BLaER1 (cell line): ENCODE data around the gene PRH1.

Source experiments
- H3K27ac ChIP-seq: shearing (Covaris generic); formaldehyde crosslinking; 2 replicates; pipeline ENCODE4 v1.8.1; 2022
- H3K27me3 ChIP-seq: shearing (Covaris generic); formaldehyde crosslinking; 2 replicates; pipeline ENCODE4 v1.8.1; 2022
- H3K36me3 ChIP-seq: shearing (Covaris generic); formaldehyde crosslinking; 2 replicates; pipeline ENCODE4 v1.8.1; 2022
- H3K4me1 ChIP-seq: shearing (Covaris generic); formaldehyde crosslinking; 2 replicates; pipeline ENCODE4 v1.8.1; 2022
- H3K4me2 ChIP-seq: shearing (Covaris generic); formaldehyde crosslinking; 2 replicates; pipeline ENCODE4 v1.8.1; 2022
- H3K4me3 ChIP-seq: shearing (Covaris generic); formaldehyde crosslinking; 2 replicates; pipeline ENCODE4 v1.8.1; 2022
- H3K9ac ChIP-seq: shearing (Covaris generic); formaldehyde crosslinking; 2 replicates; pipeline ENCODE4 v1.8.1; 2022
- H3K9me3 ChIP-seq: shearing (Covaris generic); formaldehyde crosslinking; 2 replicates; pipeline ENCODE4 v1.8.1; 2022
- H4K20me1 ChIP-seq: shearing (Covaris generic); formaldehyde crosslinking; 2 replicates; pipeline ENCODE4 v1.8.1; 2022
- Cebpa-rat ChIP-seq: shearing (Covaris generic); IDR thresholded peaks from 2 replicates; pipeline ENCODE4 v1.8.1; 2022

The PRH1 gene

DNA sequence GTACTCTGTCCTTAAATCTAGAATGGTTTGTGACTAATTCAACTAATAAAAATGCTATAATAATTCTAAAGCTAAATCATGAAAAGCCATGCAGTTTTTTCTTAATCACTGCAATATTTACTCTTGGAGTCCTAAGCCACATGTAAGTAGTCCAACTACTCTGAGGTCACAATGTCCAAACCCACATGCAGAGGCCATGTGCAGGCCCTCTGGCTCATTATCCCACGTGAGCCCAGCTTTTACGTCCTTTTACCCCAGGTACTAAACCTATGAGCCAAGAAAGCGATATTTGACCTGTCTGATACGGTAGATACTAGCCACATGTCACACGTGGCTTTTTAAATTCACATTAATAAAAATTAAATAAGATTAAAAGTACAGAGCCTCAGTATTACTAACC, 12.8 kb upstream of the PRH1 start:
- peaks cover 2% of the 10 kb centered on the region; the same call in 1 of the 2 replicates for H3K36me3 ChIP-seq
- H3K27ac ChIP-seq, result no peak overlapping the region
- no peaks in the 10 kb centered on the region for H4K20me1 ChIP-seq
- no peaks in the 10 kb centered on the region for H3K4me1 ChIP-seq
- no peak for TF ChIP-seq Cebpa-rat
- no peaks in the 10 kb centered on the region; the same call in 1 of the 2 replicates for H3K9me3 ChIP-seq
- H3K9ac ChIP-seq, result no peak overlapping the region
- no peak overlapping the region for H3K4me2 ChIP-seq
- no peaks in the 10 kb centered on the region for H3K27me3 ChIP-seq
- H3K4me3 ChIP-seq, result no peak overlapping the region

DNA sequence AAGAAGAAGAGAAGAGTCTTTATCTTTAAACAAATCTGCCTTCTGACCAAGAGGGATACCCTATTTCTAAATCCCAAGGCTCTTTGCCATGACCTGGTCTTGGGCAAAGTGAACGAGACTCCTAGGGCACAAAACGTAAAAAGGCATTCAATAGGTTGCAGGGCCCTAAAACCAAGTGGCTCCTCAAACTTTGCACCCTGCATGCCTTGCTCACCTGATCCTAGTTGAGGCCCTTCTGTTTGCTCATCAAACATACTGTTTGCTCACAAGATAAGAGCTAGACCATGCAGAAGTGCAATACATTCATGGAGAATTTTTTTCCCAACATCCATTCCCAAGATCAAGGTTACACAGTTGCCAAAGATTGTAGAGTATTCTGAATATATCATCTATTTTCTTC, 7.9 kb upstream of the PRH1 start:
- Histone ChIP-seq H4K20me1 (no peaks in the 10 kb centered on the region), H3K4me3 (no peak overlapping the region), H3K36me3 (peaks cover 7% of the 10 kb centered on the region; the same call in 1 of the 2 replicates), H3K27me3 (no peaks in the 10 kb centered on the region), H3K9ac (no peak overlapping the region), H3K4me1 (no peaks in the 10 kb centered on the region), H3K4me2 (no peak overlapping the region), H3K27ac (no peak overlapping the region), H3K9me3 (no peaks in the 10 kb centered on the region)
- TF ChIP-seq Cebpa-rat, result no peak

DNA sequence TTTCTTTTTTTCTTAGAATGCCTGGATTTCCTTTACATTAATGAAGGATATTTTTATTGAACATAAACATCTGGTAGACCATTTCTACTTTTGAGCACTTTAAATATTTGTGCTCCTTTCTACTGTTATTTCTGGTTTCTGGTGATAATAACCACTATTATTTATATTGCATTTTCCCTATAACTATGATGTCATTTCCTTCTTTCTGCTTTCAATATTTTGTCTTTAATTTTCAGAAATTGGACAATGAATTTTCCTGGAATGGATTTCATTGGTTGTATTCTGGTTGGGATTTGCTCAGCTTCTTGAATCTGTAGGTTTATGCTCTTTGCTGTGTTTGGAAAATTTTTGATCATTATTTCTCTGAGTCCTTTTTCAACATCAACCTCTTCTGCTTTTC, 5.2 kb upstream of the PRH1 start:
- no peak for TF ChIP-seq Cebpa-rat
- no peaks in the 10 kb centered on the region for H3K27me3 ChIP-seq
- no peak overlapping the region for H3K27ac ChIP-seq
- no peaks in the 10 kb centered on the region for H4K20me1 ChIP-seq
- H3K9me3 ChIP-seq, result no peaks in the 10 kb centered on the region
- no peaks in the 10 kb centered on the region for H3K4me1 ChIP-seq
- no peak overlapping the region for H3K4me2 ChIP-seq
- no peak overlapping the region for H3K4me3 ChIP-seq
- peaks cover 7% of the 10 kb centered on the region; the same call in 1 of the 2 replicates for H3K36me3 ChIP-seq
- H3K9ac ChIP-seq, result no peak overlapping the region

DNA sequence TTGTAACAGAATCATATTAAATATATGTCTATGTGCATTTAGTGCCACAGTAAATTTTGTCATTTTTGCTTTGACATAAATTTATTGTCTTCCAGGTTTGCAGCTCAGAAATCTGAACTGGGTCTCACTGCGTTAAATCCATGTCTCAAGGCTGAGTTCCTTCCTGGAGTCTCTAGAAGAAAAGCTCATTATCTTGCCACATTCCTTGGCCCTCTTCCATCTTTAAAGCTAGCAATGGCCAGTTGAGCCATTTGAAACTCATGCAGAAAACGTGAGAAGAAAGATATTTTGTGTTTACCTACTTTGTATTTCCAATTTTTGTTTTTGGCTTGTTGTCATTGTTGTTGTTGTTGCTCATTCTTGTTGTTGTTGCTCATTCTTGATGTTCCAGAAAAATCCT, 10.7 kb downstream of the PRH1 start:
- H3K27me3 ChIP-seq, result no peaks in the 10 kb centered on the region
- TF ChIP-seq Cebpa-rat, result no peak
- no peaks in the 10 kb centered on the region for H3K4me1 ChIP-seq
- no peak overlapping the region for H3K4me2 ChIP-seq
- H3K36me3 ChIP-seq, result peaks cover 8% of the 10 kb centered on the region
- H4K20me1 ChIP-seq, result no peaks in the 10 kb centered on the region
- no peaks in the 10 kb centered on the region for H3K9me3 ChIP-seq
- no peak overlapping the region for H3K9ac ChIP-seq
- H3K27ac ChIP-seq, result no peak overlapping the region
- no peak overlapping the region for H3K4me3 ChIP-seq

DNA sequence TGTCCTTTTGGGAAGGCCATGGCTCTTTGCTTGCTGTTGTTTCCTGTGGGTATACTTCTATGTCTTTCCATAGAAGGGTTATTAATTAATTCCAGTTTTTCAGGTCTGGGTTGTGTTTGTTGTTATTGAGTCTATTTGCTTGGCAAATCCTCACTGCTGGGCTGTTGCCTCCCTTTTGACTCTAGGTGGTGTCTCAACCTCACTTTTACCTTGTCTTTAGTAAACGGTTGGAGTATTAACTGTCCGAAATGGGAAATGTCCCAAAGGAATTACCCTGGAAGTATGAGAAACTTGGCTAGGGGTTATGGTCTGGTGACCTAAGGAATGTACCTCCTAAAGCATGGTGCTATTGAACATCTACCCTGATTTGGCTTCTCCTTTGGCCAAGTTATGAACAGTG, 16.7 kb downstream of the PRH1 start:
- TF ChIP-seq Cebpa-rat, result no peak
- no peaks in the 10 kb centered on the region for H3K36me3 ChIP-seq
- no peak overlapping the region for H3K4me3 ChIP-seq
- H3K27me3 ChIP-seq, result no peaks in the 10 kb centered on the region
- H3K27ac ChIP-seq, result no peak overlapping the region
- no peak overlapping the region for H3K9ac ChIP-seq
- no peaks in the 10 kb centered on the region for H3K4me1 ChIP-seq
- no peaks in the 10 kb centered on the region for H3K9me3 ChIP-seq
- no peak overlapping the region for H3K4me2 ChIP-seq
- no peaks in the 10 kb centered on the region for H4K20me1 ChIP-seq

DNA sequence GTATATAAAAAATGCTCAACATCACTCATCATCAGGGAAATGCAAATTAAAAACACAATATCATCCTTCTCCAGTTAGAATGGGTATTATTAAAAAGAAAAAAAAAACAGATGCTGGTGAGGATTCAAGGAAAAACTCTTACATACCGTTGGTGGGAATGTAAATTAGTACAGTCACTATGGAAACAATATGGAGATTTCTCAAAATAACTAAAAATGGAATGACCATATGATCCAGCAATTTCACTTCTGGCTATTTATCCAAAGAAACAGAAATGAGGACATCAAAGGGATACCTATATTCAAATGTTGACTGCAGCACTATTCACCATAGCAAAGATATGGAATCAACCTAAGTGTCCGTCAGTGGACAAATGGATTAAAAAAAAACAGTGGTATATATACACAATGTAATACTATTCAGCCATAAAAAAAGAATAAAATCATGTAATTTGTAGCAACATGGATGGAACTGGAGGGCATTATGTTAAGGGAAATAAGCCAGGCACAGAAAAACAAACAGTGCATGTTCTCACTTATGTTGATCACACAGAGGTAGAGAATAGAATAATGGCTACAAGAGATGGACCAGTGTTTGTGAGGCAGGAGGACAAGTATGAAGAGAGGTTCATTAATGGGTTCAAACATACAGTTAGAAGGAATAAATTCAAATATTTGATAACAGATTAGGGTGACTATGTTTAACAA, 20.4 kb downstream of the PRH1 start:
- Histone ChIP-seq H3K9me3 (peaks cover 12% of the 10 kb centered on the region), H4K20me1 (no peaks in the 10 kb centered on the region), H3K36me3 (peaks cover 6% of the 10 kb centered on the region), H3K4me2 (no peak overlapping the region), H3K4me3 (no peak overlapping the region), H3K27me3 (no peaks in the 10 kb centered on the region), H3K27ac (no peak overlapping the region), H3K9ac (no peak overlapping the region), H3K4me1 (no peaks in the 10 kb centered on the region)
- TF ChIP-seq Cebpa-rat, result no peak

DNA sequence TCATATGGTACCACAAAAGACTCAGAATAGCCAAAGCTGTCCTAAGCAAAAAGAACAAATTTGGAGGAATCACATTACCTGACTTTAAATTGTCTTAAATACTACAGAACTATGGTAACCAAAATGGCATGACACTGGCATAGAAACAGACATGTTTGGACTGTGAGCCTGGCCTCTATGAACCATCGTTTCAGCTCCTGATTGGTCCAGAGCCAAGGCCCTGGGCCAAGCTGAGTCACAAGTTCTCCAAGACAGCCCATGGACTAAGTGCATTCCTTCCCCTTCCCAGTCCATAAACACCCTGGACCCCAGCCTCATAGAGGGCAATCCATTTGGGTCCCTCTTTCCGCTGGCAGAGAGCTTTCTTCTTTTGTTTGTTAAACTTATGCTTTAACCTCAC, 22.7 kb downstream of the PRH1 start:
- Histone ChIP-seq H3K4me3 (no peak overlapping the region), H4K20me1 (no peaks in the 10 kb centered on the region), H3K27me3 (no peaks in the 10 kb centered on the region), H3K9me3 (peaks cover 31% of the 10 kb centered on the region), H3K36me3 (peaks cover 20% of the 10 kb centered on the region), H3K4me2 (no peak overlapping the region), H3K9ac (no peak overlapping the region), H3K4me1 (no peaks in the 10 kb centered on the region), H3K27ac (no peak overlapping the region)
- no peak for TF ChIP-seq Cebpa-rat

DNA sequence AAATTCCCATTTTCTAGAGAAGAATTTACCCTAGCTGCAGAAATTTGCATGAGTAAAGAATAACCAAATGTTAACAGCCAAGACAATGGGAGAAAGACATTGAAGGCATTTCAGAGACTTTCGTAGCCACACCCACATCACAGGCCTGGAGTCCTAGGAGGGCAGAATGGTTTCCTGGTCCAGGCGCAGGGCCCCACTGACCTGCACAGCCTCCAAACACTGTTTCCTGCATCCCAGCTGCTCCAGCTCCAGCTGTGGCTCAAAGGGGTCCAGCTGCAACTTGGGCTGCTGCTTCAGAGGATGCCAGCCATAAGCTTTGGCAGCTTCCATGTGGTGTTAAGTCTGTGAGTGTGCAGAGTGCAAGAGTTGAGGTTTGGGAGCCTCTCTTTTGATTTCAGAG, 28.2 kb downstream of the PRH1 start:
- Histone ChIP-seq H3K27me3 (no peaks in the 10 kb centered on the region), H4K20me1 (no peaks in the 10 kb centered on the region), H3K36me3 (peaks cover 35% of the 10 kb centered on the region), H3K4me1 (no peaks in the 10 kb centered on the region), H3K27ac (no peak overlapping the region), H3K4me2 (no peak overlapping the region), H3K9ac (no peak overlapping the region), H3K9me3 (peaks cover 43% of the 10 kb centered on the region), H3K4me3 (no peak overlapping the region)
- TF ChIP-seq Cebpa-rat, result no peak

DNA sequence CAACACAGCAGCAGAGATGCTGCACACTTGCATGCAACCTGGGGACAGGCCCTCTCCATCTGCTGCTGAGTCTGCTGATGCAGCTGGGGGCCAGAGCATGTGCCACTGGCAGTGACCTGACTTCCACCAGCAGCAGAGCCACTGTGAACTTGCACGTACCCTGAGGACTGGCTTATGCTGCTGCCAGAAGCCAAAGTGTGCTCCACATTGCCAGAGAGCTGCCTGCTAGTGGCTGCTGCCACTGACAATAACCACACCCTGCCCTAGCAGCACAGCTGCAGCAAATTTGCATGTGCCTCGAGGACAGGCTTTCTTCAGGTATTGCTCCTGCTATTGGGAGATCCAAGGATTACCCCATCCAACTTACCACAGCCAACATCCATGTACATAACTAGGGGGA, 30.3 kb downstream of the PRH1 start:
- Histone ChIP-seq H3K9ac (no peak overlapping the region), H3K9me3 (peaks cover 37% of the 10 kb centered on the region), H3K4me1 (peaks cover 8% of the 10 kb centered on the region), H3K4me3 (no peak overlapping the region), H3K27me3 (no peaks in the 10 kb centered on the region), H3K36me3 (peaks cover 30% of the 10 kb centered on the region), H3K27ac (no peak overlapping the region), H4K20me1 (no peaks in the 10 kb centered on the region), H3K4me2 (no peak overlapping the region)
- TF ChIP-seq Cebpa-rat, result no peak

DNA sequence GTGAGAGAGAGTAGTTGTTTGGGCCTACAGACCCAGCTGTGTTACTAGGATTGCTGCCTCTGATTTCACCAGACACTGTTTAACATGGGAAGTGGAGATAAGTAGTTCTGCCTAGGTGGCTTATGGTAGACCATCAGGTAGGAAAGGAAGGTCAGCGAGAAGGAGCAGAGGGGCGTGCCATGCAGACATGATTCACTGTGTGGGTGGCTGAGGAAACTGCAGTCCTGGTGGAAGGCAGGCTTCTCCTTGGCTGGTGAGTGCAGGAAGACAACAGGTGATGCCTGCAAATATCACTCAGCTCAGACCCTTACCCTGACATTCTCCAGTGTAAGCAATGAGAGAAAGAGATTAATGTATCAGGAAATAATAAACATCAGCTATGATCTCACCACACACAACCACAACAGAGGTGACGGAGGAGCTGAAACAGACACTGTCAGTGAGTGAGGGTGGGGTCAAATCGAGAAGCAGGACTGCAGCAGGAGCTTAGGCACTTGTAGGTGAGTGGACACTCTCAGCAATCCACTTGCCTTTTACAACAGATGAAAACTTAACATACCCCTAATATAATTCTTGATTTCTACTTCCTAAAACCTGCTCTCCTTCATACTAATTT, 32.7 kb downstream of the PRH1 start:
- TF ChIP-seq Cebpa-rat, result no peak
- no peak overlapping the region for H3K27ac ChIP-seq

More for the DNA sequence above, 32.7 kb downstream of the PRH1 start:
- H3K9me3 ChIP-seq, result peaks cover 17% of the 10 kb centered on the region
- H3K27me3 ChIP-seq, result no peaks in the 10 kb centered on the region
- peaks cover 21% of the 10 kb centered on the region for H3K36me3 ChIP-seq
- no peak overlapping the region for H3K4me3 ChIP-seq
- H3K4me2 ChIP-seq, result no peak overlapping the region
- no peaks in the 10 kb centered on the region for H4K20me1 ChIP-seq
- no peak overlapping the region for H3K9ac ChIP-seq
- H3K4me1 ChIP-seq, result peaks cover 8% of the 10 kb centered on the region
